Measurements from ENCODE around the gene DGKH.

DGKH gene

DNA sequence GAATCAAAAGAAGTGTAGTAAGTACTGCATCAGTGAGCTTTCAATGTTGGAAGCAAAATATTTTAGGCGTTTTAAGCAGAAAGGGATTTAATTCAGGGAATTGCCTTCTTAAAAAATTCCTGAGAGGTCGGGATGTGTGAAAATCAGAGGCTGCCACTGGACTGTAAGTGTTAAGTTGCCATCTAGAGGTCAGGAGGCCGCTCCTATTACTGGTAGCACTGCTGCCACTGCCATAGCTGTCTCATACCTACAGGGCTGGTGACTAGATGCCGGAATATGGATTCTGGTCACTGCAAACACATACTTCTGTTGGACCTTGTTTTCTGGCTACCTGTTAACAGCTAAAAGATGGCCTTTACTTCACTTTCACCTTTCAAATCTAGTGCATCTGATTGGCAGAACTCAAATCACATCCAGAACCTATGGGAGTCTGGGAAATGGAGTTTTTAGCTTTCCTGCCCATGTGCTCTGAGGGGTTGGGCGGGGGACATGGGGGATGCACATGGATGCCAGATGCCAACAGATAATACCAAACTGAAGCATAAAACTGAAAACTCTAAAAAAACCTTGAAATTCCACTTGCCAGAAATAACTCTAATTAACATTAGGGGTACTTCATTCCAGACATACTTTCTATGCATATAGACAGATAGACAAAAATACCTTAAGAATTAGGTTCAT is 29.8 kb downstream of the DGKH start:
- no peaks in the 10 kb centered on the region for H3F3A ChIP-seq (ENCODE audit: insufficient read depth, low read length)
- H3K9me2 ChIP-seq (ENCODE audit: low read depth, low read length): no peaks in the 10 kb centered on the region
- H2AFZ ChIP-seq (ENCODE audit: low read length): no peak overlapping the region
- H3K4me3 ChIP-seq (ENCODE audit: low read depth, low read length, poor library complexity, severe bottlenecking): no peak overlapping the region
- H3K9ac ChIP-seq (ENCODE audit: low read length): no peak overlapping the region
- no peaks in the 10 kb centered on the region for H4K20me1 ChIP-seq (ENCODE audit: insufficient read depth, low read length)
- H3K9me3 ChIP-seq (ENCODE audit: low read length): no peaks in the 10 kb centered on the region
- no peaks in the 10 kb centered on the region for H3K27me3 ChIP-seq (ENCODE audit: insufficient read depth, low read length)
- no peak overlapping the region for H3K27ac ChIP-seq (ENCODE audit: low read depth, low read length, poor library complexity, severe bottlenecking)
- no peak overlapping the region for H3K4me2 ChIP-seq (ENCODE audit: low read length)
- no peaks in the 10 kb centered on the region for H3K79me2 ChIP-seq (ENCODE audit: insufficient read depth, low read length)
- H3K36me3 ChIP-seq (ENCODE audit: insufficient read depth, low read length): no peaks in the 10 kb centered on the region
- TF ChIP-seq EZH2 (IDR thresholded peaks at IDR 0.05; ENCODE audit: borderline replicate concordance, low read length): no peak
- TF ChIP-seq, protein P1, sequence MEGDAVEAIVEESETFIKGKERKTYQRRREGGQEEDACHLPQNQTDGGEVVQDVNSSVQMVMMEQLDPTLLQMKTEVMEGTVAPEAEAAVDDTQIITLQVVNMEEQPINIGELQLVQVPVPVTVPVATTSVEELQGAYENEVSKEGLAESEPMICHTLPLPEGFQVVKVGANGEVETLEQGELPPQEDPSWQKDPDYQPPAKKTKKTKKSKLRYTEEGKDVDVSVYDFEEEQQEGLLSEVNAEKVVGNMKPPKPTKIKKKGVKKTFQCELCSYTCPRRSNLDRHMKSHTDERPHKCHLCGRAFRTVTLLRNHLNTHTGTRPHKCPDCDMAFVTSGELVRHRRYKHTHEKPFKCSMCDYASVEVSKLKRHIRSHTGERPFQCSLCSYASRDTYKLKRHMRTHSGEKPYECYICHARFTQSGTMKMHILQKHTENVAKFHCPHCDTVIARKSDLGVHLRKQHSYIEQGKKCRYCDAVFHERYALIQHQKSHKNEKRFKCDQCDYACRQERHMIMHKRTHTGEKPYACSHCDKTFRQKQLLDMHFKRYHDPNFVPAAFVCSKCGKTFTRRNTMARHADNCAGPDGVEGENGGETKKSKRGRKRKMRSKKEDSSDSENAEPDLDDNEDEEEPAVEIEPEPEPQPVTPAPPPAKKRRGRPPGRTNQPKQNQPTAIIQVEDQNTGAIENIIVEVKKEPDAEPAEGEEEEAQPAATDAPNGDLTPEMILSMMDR (IDR thresholded peaks at IDR 0.05; ENCODE audit: low read length): no peak
- peaks cover 7% of the 10 kb centered on the region for H3K4me1 ChIP-seq (ENCODE audit: insufficient read depth, low read length, severe bottlenecking)

DNA sequence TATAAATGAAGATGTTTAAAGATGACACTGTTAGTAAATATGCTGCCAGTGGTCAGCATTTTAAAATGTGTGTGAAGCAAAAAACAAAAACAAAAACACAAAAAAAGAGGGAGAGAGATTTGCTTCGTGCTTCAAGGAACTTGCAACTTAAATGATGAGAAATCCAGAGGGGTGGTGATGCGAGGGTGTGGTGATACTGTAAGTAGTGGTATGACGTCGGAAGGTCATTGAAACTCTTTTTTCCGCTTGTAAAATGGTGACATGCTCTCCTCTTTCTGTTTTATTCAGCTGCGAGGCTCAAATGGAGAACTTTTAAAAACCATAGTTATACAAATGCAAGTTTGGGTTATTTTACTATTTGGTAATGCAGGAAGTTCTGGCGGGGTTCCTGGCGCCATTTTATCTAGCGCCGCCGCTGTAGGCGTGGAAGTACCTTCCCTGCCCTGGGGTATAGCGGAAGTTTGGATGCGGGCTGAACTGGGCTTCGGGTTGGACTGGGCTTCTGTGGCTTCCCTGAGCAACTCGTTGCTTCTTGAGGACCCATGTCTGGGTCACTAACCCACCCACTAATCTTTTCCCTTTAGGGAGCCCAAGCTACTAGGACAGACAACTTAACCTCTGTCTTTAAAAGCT is 34.8 kb downstream of the DGKH start:
- no peaks in the 10 kb centered on the region for H3K79me2 ChIP-seq (ENCODE audit: insufficient read depth, low read length)
- H4K20me1 ChIP-seq (ENCODE audit: insufficient read depth, low read length): no peaks in the 10 kb centered on the region
- H3F3A ChIP-seq (ENCODE audit: insufficient read depth, low read length): no peaks in the 10 kb centered on the region
- H3K9me2 ChIP-seq (ENCODE audit: low read depth, low read length): no peaks in the 10 kb centered on the region
- H2AFZ ChIP-seq (ENCODE audit: low read length): peak overlapping the region; percentile 98
- no peak for TF ChIP-seq EZH2 (IDR thresholded peaks at IDR 0.05; ENCODE audit: borderline replicate concordance, low read length)
- TF ChIP-seq, protein P1 (IDR thresholded peaks at IDR 0.05; ENCODE audit: low read length): no peak
- peak overlapping the region; percentile 63 for H3K4me3 ChIP-seq (ENCODE audit: low read depth, low read length, poor library complexity, severe bottlenecking)
- peak overlapping the region; percentile 63 for H3K9ac ChIP-seq (ENCODE audit: low read length)
- peaks cover 16% of the 10 kb centered on the region for H3K4me1 ChIP-seq (ENCODE audit: insufficient read depth, low read length, severe bottlenecking)
- 0 out of 2 replicates have a peak, but pooled peaks cover 3% of the 10 kb centered on the region for H3K9me3 ChIP-seq (ENCODE audit: low read length)
- H3K36me3 ChIP-seq (ENCODE audit: insufficient read depth, low read length): no peaks in the 10 kb centered on the region
- H3K27ac ChIP-seq (ENCODE audit: low read depth, low read length, poor library complexity, severe bottlenecking): peak overlapping the region; percentile 11
- no peaks in the 10 kb centered on the region for H3K27me3 ChIP-seq (ENCODE audit: insufficient read depth, low read length)
- peak overlapping the region; percentile 92 for H3K4me2 ChIP-seq (ENCODE audit: low read length)

DNA sequence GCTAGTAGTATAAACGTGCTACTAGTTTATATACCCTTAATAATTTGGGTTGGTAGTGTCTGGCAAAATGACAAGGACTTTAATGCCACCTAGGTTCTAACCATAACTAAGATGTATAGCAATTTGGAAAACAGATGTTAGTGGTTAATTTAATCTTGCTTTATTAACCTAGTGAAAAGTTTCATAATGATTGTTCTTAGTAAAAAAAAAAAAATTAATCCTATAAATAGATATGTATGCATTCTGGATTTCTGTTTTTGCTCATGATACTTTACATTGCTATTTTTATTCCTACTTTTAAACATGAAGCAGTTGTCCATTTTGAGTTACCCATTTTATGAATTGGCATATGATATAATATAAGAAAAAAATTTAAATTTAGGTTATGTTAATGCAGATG is 36.3 kb downstream of the DGKH start:
- Histone ChIP-seq H3K9ac (ENCODE audit: low read length) (no peak overlapping the region), H3K27me3 (ENCODE audit: insufficient read depth, low read length) (no peaks in the 10 kb centered on the region), H4K20me1 (ENCODE audit: insufficient read depth, low read length) (no peaks in the 10 kb centered on the region), H3F3A (ENCODE audit: insufficient read depth, low read length) (no peaks in the 10 kb centered on the region), H3K36me3 (ENCODE audit: insufficient read depth, low read length) (no peaks in the 10 kb centered on the region), H3K4me2 (ENCODE audit: low read length) (no peak overlapping the region), H3K9me2 (ENCODE audit: low read depth, low read length) (no peaks in the 10 kb centered on the region), H3K4me3 (ENCODE audit: low read depth, low read length, poor library complexity, severe bottlenecking) (no peak overlapping the region), H3K79me2 (ENCODE audit: insufficient read depth, low read length) (no peaks in the 10 kb centered on the region), H2AFZ (ENCODE audit: low read length) (no peak overlapping the region), H3K9me3 (ENCODE audit: low read length) (0 out of 2 replicates have a peak, but pooled peaks cover 3% of the 10 kb centered on the region), H3K4me1 (ENCODE audit: insufficient read depth, low read length, severe bottlenecking) (peaks cover 16% of the 10 kb centered on the region), H3K27ac (ENCODE audit: low read depth, low read length, poor library complexity, severe bottlenecking) (no peak overlapping the region)
- TF ChIP-seq, protein P1 (IDR thresholded peaks at IDR 0.05; ENCODE audit: low read length): no peak
- no peak for TF ChIP-seq EZH2 (IDR thresholded peaks at IDR 0.05; ENCODE audit: borderline replicate concordance, low read length)
